IMR-90 (cell line): ENCODE measurements around the gene ZMIZ1. TPM values are rescaled to one million over a fixed set of nuclear protein-coding genes. Genes with fewer than 3 reads are reported as not detected.
A peak's percentile ranks its signal among the peaks of the same experiment; 100 is the strongest.

Source experiments
- ATAC-seq: fragments of 200-7000 bp; cut with Tn5 transposase; 2 replicates; pipeline ENCODE4 v1.9.1; 2020; ENCODE audit warnings: low read depth, mild to moderate bottlenecking, moderate library complexity
- BruUV-seq: library from RNA; stranded (reverse); fragments of 400-500 nt; replicated peaks from 2 replicates; lab custom pipeline; 2021; lab: Mats Ljungman, UMichigan
- CTCF ChIA-PET: fragments of 300-600 bp; formaldehyde crosslinking; extraction: SDS; loops from one replicate; lab custom pipeline; 2021; ENCODE audit warnings: antibody characterized with exemption; lab: Yijun Ruan, JAX
- POLR2A ChIA-PET: fragments of 300-600 bp; sonication (Branson Sonifier 250); formaldehyde crosslinking; loops from one replicate; lab custom pipeline; 2022; ENCODE audit warnings: antibody characterized with exemption; ENCODE audit not compliant: unreplicated experiment; lab: Charles Lee
- DNase-seq: peaks from one replicate; pipeline ENCODE4 v3.0.0; 2013
- H2AFZ ChIP-seq: replicated peaks from 2 replicates; pipeline ENCODE3; 2013; ENCODE audit warnings: low read length, mild to moderate bottlenecking; ENCODE audit not compliant: poor library complexity
- H2AK5ac ChIP-seq: 2 replicates; pipeline ENCODE4 v1.6.1; 2013; ENCODE audit warnings: low read depth, low read length, inconsistent platforms
- H2AK9ac ChIP-seq: replicated peaks from 2 replicates; pipeline ENCODE3; 2013; ENCODE audit warnings: mild to moderate bottlenecking, low read depth, low read length, moderate library complexity; ENCODE audit not compliant: poor library complexity
- H2BK120ac ChIP-seq: 2 replicates; pipeline ENCODE4 v1.6.1; 2013; ENCODE audit warnings: low read depth, low read length, inconsistent platforms
- H2BK15ac ChIP-seq: 3 replicates; pipeline ENCODE4 v1.6.1; 2013; ENCODE audit warnings: low read depth, low read length, inconsistent platforms
- H2BK20ac ChIP-seq: 2 replicates; pipeline ENCODE4 v1.6.1; 2013; ENCODE audit warnings: low read depth, mild to moderate bottlenecking, inconsistent platforms, low read length, moderate library complexity
- H2BK5ac ChIP-seq: 2 replicates; pipeline ENCODE4 v1.6.1; 2013; ENCODE audit warnings: mild to moderate bottlenecking, low read depth, low read length, inconsistent platforms; ENCODE audit not compliant: poor library complexity, severe bottlenecking
- H3K14ac ChIP-seq: replicated peaks from 2 replicates; pipeline ENCODE4 v1.6.1; 2013; ENCODE audit warnings: low read depth, low read length, inconsistent platforms
- H3K18ac ChIP-seq: 2 replicates; pipeline ENCODE4 v1.6.1; 2013; ENCODE audit warnings: low read depth, low read length, control low read depth
- H3K23ac ChIP-seq: 2 replicates; pipeline ENCODE4 v1.6.1; 2013; ENCODE audit warnings: low read depth, low read length, inconsistent platforms
- H3K27ac ChIP-seq: 2 replicates; pipeline ENCODE4 v1.5.1; 2013; ENCODE audit warnings: mild to moderate bottlenecking, control low read depth, low read length; ENCODE audit not compliant: insufficient read depth
- H3K27me3 ChIP-seq: 2 replicates; pipeline ENCODE4 v1.6.1; 2013; ENCODE audit warnings: low read length; ENCODE audit not compliant: control insufficient read depth, insufficient read depth
- H3K36me3 ChIP-seq: 2 replicates; pipeline ENCODE4 v1.6.1; 2013; ENCODE audit warnings: low read length, mixed read lengths; ENCODE audit not compliant: control insufficient read depth, insufficient read depth
- H3K4ac ChIP-seq: 2 replicates; pipeline ENCODE4 v1.6.1; 2013; ENCODE audit warnings: low read depth, low read length, inconsistent platforms
- H3K4me1 ChIP-seq: 2 replicates; pipeline ENCODE4 v1.6.1; 2013; ENCODE audit warnings: low read length, mixed read lengths; ENCODE audit not compliant: control insufficient read depth, insufficient read depth
- H3K4me2 ChIP-seq: 2 replicates; pipeline ENCODE4 v1.6.1; 2013; ENCODE audit warnings: low read depth, mild to moderate bottlenecking, control low read depth, low read length, moderate library complexity
- H3K4me3 ChIP-seq: 2 replicates; pipeline ENCODE4 v1.5.1; 2013; ENCODE audit warnings: low read depth, mild to moderate bottlenecking, control low read depth, low read length, moderate library complexity; ENCODE audit not compliant: insufficient read depth
- H3K56ac ChIP-seq: 2 replicates; pipeline ENCODE4 v1.6.1; 2013; ENCODE audit warnings: low read length, inconsistent platforms; ENCODE audit not compliant: insufficient read depth; ENCODE audit errors: extremely low read depth
- H3K79me1 ChIP-seq, 2 experiments: 2 replicates each; pipeline ENCODE4 v1.6.1; 2013; ENCODE audit warnings: low read length in 2 of 2, inconsistent platforms in 1 of 2, low read depth in 1 of 2
- H3K9ac ChIP-seq: 2 replicates; pipeline ENCODE4 v1.6.1; 2013; ENCODE audit warnings: low read depth, low read length, control low read depth
- H3K9me1 ChIP-seq: 2 replicates; pipeline ENCODE4 v1.6.1; 2013; ENCODE audit warnings: low read length, inconsistent platforms; ENCODE audit not compliant: insufficient read depth
- H3K9me3 ChIP-seq: 2 replicates; pipeline ENCODE4 v1.6.1; 2013; ENCODE audit warnings: low read length; ENCODE audit not compliant: control insufficient read depth, insufficient read depth
- H4K20me1 ChIP-seq: 2 replicates; pipeline ENCODE4 v1.6.1; 2013; ENCODE audit warnings: low read length, inconsistent platforms; ENCODE audit not compliant: insufficient read depth
- H4K5ac ChIP-seq: 2 replicates; pipeline ENCODE4 v1.6.1; 2013; ENCODE audit warnings: mild to moderate bottlenecking, low read depth, low read length, control low read depth
- H4K8ac ChIP-seq, 2 experiments: 2 replicates each; pipeline ENCODE4 v1.6.1; 2013; ENCODE audit warnings: low read depth in 2 of 2, low read length in 2 of 2, control low read depth in 1 of 2, inconsistent platforms in 1 of 2
- H4K91ac ChIP-seq: 2 replicates; pipeline ENCODE4 v1.6.1; 2013; ENCODE audit warnings: low read depth, low read length, inconsistent platforms; ENCODE audit not compliant: insufficient read depth
- RCOR1 ChIP-seq: IDR thresholded peaks from 2 replicates; pipeline ENCODE4 v1.6.1; 2012; ENCODE audit warnings: mild to moderate bottlenecking, low read length, improper control_type of control experiment; ENCODE audit not compliant: insufficient replicate concordance
- WGBS, 2 experiments: methylation state at CpG; one replicate each; pipeline versions ENCODE4 v1.1.5 to v1.1.7; 2013; ENCODE audit warnings: missing lambda C conversion rate in 2 of 2; ENCODE audit not compliant: insufficient read length in 1 of 2; ENCODE audit errors: extremely low coverage in 2 of 2; 5-methylcytosine and 5-hydroxymethylcytosine counted together
- dilution Hi-C: fragments of 300-500 bp; cut with HindIII; formaldehyde crosslinking; loops from one replicate; pipeline ENCODE4 v1.14.3; 2018; ENCODE audit warnings: low sequenced_read_pairs; ENCODE audit not compliant: unreplicated experiment
- in situ Hi-C: fragments of 300-500 bp; cut with MboI; formaldehyde crosslinking; loops from 3 replicates; pipeline ENCODE4 v1.14.3; 2019; ENCODE audit warnings: low sequenced_read_pairs, inconsistent platforms, mixed read lengths
- intact Hi-C: fragments of 100-400 bp; cut with micrococcal nuclease; formaldehyde crosslinking; loops from 2 replicates; pipeline ENCODE4 v1.10.0; 2022
- polyA plus RNA-seq, 3 experiments: library from polyadenylated mRNA; depleted of rRNA; stranded (reverse); fragments of >200 nt; gene quantifications; 2 replicates each; pipeline ENCODE4 v1.2.3, GENCODE V29; 2012; ENCODE audit warnings: low replicate concordance in 1 of 3
- total RNA-seq: library from RNA; depleted of rRNA; stranded (reverse); fragments of >200 nt; gene quantifications from 2 replicates; pipeline ENCODE4 v1.2.3, GENCODE V29; 2012

ZMIZ1 gene
- total and polyA plus RNA-seq, 2 of the 4 experiments (the other 2 are of a cell fraction), result 6.6 to 48.7 TPM

DNA sequence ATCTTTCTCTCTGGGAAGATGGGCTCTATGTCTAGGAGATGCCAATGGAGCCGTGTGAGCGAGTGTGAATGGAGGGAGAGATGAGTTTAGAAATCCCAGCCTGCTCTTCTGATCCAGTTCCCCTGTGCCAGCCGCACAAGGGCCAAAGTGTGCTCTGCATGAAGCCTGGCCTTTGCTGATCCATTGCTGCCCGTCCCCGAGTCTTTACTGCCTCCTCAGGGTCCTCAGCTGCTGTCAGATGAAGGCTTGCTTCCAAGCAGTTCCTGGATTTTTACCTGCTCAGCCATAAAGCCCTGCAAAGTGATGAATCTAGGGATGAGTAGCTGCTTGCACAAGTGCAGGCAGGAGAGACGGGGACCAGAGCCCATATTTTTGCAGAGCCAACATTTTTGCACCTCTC lies 115.9 kb downstream of the ZMIZ1 start:
- Histone ChIP-seq H2BK5ac (peak overlapping the region; percentile 75), H4K8ac (peak overlapping the region; percentile 4 to 14; a peak in 1 of 4 replicates), H3K79me1 (peaks cover 57 to 98% of the 10 kb centered on the region in 2 experiments), H3K9ac (no peak overlapping the region), H3K27me3 (no peaks in the 10 kb centered on the region), H4K5ac (peak overlapping the region; percentile 11; the same call in 1 of the 2 replicates), H2AK5ac (peak overlapping the region; percentile 91), H4K91ac (peak overlapping the region; percentile 69), H3K18ac (0 out of 2 replicates have a peak overlapping the region, but pooled peaks have one; percentile 45), H4K20me1 (peaks cover 35% of the 10 kb centered on the region), H3K9me1 (peaks cover 57% of the 10 kb centered on the region), H3K56ac (peak overlapping the region; percentile 68; the same call in 1 of the 2 replicates), H3K4me3 (no peak overlapping the region), H3K36me3 (peaks cover 30% of the 10 kb centered on the region), H3K4me1 (peaks cover 56% of the 10 kb centered on the region), H2BK15ac (0 out of 3 replicates have a peak overlapping the region, but pooled peaks have one; percentile 23), H3K14ac (peak overlapping the region; percentile 89; the same call in 1 of the 2 replicates), H3K4ac (peak overlapping the region; percentile 94), H3K23ac (peak overlapping the region; percentile 60), H3K4me2 (peak overlapping the region; percentile 6; the same call in 1 of the 2 replicates), H3K9me3 (no peaks in the 10 kb centered on the region), H2AFZ (peak overlapping the region; percentile 38), H3K27ac (peak overlapping the region; percentile 48), H2BK120ac (peak overlapping the region; percentile 89), H2AK9ac (peak overlapping the region; percentile 82), H2BK20ac (peak overlapping the region; percentile 91)
- ChIA-PET CTCF (interaction anchor here (1.2 kb wide), 1 partner anchor 10 kb away, joined by 4 read pairs; no protein-coding TSS in a partner anchor), POLR2A (no interaction called here)
- TF ChIP-seq RCOR1, result no peak
- 43% methylated on average over 1 of the region's 6 CpGs; no CpG with 5 or more reads in 1 of the 2 experiments for WGBS, 2 experiments
- BruUV-seq, result no TSS peak
- in situ Hi-C loops, result loop anchor here (5.0 kb wide), 1 partner anchor 102 kb away; no protein-coding TSS in a partner anchor
- intact Hi-C loops, result no loop called here
- DNase-seq (no peak), ATAC-seq (no peak)
- dilution Hi-C loops, result no loop called here
